Thyroid gland (tissue), 4 donors: ENCODE data around the gene ETV6.

Experiments used
- CTCF ChIP-seq, 6 experiments: fragments of 200-600 bp in 3 of 6; fragments of 450-650 bp in 3 of 6; sonication (generic) in 3 of 6; IDR thresholded peaks; one replicate each; pipeline ENCODE4 v1.5.1; 2016 to 2019; ENCODE audit warnings: antibody characterized with exemption in 6 of 6, mild to moderate bottlenecking in 2 of 6, inconsistent platforms in 1 of 6, moderate library complexity in 1 of 6
- POLR2A ChIP-seq, 2 donors: fragments of 450-650 bp; IDR thresholded peaks; one replicate each; pipeline ENCODE4 v1.6.1; 2017; ENCODE audit warnings: antibody characterized with exemption in 2 of 2, mild to moderate bottlenecking in 2 of 2, moderate library complexity in 1 of 2

GRCh38 chr12:11672256-11673191 lies 23.1 kb downstream of the ETV6 start:
- TF ChIP-seq CTCF (IDR thresholded peaks at IDR 0.05) (no peak), POLR2A (IDR thresholded peaks at IDR 0.05) (no peak)
